Mucosa of descending colon (tissue), 3 donors: ENCODE measurements around the gene VWA1. TPM values are rescaled to one million over a fixed set of nuclear protein-coding genes. Genes with fewer than 3 reads are reported as not detected.
A peak's percentile ranks its signal among the peaks of the same experiment; 100 is the strongest.

Source experiments
- ATAC-seq: fragments of 200-7000 bp; cut with Tn5 transposase; one replicate; pipeline ENCODE4 v1.9.1; 2020; ENCODE audit warnings: mild to moderate bottlenecking, moderate library complexity
- DNase-seq, 3 donors: peaks; one replicate each; pipeline ENCODE4 v3.0.0-alpha.2; 2020
- H3K36me3 ChIP-seq: fragments of 200-600 bp; one replicate; pipeline ENCODE4 v1.8.0; 2021; ENCODE audit warnings: low read depth, mild to moderate bottlenecking
- H3K4me1 ChIP-seq: fragments of 200-600 bp; one replicate; pipeline ENCODE4 v1.8.0; 2021; ENCODE audit warnings: low read depth, mild to moderate bottlenecking
- H3K4me3 ChIP-seq: fragments of 200-600 bp; one replicate; pipeline ENCODE4 v1.8.0; 2021; ENCODE audit warnings: mild to moderate bottlenecking
- H3K9me3 ChIP-seq: fragments of 200-600 bp; one replicate; pipeline ENCODE4 v1.8.0; 2021; ENCODE audit warnings: mild to moderate bottlenecking
- intact Hi-C, 2 donors: fragments of 100-400 bp; cut with DNase I in 1 of 2; cut with micrococcal nuclease in 1 of 2; formaldehyde crosslinking; loops; one replicate each; pipeline versions ENCODE4 v1.11.0 to v1.11.1; 2022; cut with DNase I, micrococcal nuclease
- total RNA-seq, 3 donors: library from RNA; stranded (reverse); fragmentation: NEBNext Ultra II Directional in 2 of 3; extraction: Animal tissue kit (Norgen Biotek cat#: 25700) in 2 of 3; gene quantifications; one replicate each; pipeline versions ENCODE4 v1.2.1 to v1.2.4, GENCODE V29; 2021 to 2023
- TF ChIP-seq, protein P1 (sequence below): fragments of 200-600 bp; IDR thresholded peaks from one replicate; pipeline ENCODE4 v1.8.0; 2022; ENCODE audit warnings: antibody characterized with exemption, mild to moderate bottlenecking
- donor health status: DM: no; HTN: no; CAD: no; lungs with moderate emphysema.
- donor health status: DM: no; HTN: no; CAD: no.
- donor health status: DM: no; HTN: yes; CAD: no.

VWA1 gene
- total RNA-seq, 3 donors from 2014 or later = 38.5 to 89.4 (median 74.3) TPM

DNA sequence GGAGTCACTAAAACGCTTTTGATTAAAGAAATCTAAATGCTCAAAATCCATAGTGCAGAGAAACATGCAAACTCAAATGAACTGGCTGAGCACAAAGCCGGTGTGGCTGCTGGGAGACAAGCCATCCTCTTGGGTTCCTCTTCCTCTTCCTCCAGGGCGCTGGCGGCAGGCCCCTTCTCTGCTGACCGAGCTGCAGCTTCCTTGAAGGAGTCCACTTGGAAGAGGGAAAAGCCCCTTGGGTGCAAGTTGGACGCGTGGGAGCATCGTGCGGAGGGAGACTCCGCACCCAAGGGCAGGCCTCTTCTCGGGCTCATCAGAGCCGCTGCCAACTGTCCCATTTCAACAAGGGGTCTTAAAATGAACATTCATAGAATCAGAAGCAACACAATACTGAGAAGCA, 44.3 kb upstream of the VWA1 start:
- peak in 1 of 3 donors; percentile 11 for DNase-seq

DNA sequence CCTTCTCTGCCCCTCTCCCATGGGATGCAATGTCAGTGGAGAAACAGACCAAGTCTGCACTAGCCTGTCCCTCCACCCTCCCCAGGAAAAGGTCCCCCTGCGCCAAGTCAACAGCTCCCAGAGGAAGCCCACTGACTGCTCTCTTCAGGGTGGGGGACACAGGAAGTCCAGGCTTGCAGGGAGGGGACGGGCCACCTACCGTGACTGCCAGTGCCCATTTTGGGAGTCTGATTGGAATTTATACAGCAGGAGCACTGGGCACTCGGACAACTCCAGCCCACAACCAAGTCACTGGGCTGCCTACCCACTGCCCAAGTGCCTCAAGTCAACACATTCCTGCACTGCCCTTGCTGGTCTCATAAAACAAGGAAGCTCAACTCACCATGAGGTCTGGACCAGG, 42.5 kb upstream of the VWA1 start:
- Histone ChIP-seq H3K36me3 (peaks cover 31% of the 10 kb centered on the region), H3K9me3 (no peaks in the 10 kb centered on the region), H3K4me1 (peaks cover 8% of the 10 kb centered on the region), H3K4me3 (no peak overlapping the region)
- DNase-seq (no peak), ATAC-seq (no peak)
- TF ChIP-seq, protein P1, sequence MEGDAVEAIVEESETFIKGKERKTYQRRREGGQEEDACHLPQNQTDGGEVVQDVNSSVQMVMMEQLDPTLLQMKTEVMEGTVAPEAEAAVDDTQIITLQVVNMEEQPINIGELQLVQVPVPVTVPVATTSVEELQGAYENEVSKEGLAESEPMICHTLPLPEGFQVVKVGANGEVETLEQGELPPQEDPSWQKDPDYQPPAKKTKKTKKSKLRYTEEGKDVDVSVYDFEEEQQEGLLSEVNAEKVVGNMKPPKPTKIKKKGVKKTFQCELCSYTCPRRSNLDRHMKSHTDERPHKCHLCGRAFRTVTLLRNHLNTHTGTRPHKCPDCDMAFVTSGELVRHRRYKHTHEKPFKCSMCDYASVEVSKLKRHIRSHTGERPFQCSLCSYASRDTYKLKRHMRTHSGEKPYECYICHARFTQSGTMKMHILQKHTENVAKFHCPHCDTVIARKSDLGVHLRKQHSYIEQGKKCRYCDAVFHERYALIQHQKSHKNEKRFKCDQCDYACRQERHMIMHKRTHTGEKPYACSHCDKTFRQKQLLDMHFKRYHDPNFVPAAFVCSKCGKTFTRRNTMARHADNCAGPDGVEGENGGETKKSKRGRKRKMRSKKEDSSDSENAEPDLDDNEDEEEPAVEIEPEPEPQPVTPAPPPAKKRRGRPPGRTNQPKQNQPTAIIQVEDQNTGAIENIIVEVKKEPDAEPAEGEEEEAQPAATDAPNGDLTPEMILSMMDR = no peak
- intact Hi-C loops = no loop called here

More for the DNA sequence above, 44.3 kb upstream of the VWA1 start:
- Histone ChIP-seq H3K4me3 (no peak overlapping the region), H3K9me3 (no peaks in the 10 kb centered on the region), H3K4me1 (no peaks in the 10 kb centered on the region), H3K36me3 (peaks cover 48% of the 10 kb centered on the region)
- TF ChIP-seq, protein P1 = no peak
- no peak for ATAC-seq
- intact Hi-C loops = no loop called here

DNA sequence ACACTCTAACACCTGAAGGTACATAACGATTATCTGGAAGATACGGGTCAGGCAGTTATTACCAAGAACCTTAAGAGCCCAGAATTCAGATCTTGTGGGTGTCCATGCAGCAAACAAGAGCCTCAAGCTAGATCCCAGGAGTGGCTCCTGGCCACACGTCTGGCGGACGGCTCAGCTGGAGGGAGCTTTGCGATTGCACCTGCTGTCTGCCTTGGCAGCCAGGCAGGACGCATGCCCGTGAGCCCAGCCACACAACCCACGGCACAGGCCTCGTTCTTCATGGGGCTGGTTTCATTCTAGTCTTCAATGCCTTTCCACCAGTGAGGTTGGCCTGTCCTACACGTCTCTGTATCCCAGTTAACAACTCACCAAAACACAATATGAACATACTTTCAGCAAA, 42.1 kb upstream of the VWA1 start:
- TF ChIP-seq, protein P1 = no peak
- H3K4me1 ChIP-seq = peaks cover 9% of the 10 kb centered on the region
- ATAC-seq (no peak), DNase-seq (no peak)
- H3K9me3 ChIP-seq = no peaks in the 10 kb centered on the region
- H3K36me3 ChIP-seq = peaks cover 27% of the 10 kb centered on the region
- no peak overlapping the region for H3K4me3 ChIP-seq
- intact Hi-C loops = no loop called here

- no peak for ATAC-seq
- H3K4me1 ChIP-seq = peaks cover 9% of the 10 kb centered on the region
Observed at GRCh38 chr1:1394116-1394515, 41.4 kb upstream of the VWA1 start.

DNA sequence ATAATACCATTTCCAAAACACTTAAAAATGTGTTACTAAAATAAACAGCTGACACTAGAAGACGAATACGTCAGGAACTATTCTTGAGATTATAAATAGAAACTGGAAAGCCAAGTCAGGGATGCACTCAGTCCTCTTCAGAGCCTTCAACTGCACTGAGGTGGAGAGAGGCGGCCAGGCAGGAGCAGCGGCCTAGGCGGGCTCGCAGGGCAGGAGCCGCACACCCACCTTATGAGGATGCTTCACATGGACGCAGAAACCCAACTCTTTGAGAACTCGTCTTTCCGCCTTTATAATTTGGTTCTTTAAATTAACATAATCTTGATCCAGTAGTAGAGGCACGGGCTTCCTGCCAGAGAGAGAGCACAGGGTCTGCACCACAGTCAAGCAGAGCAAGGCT, 40.3 kb upstream of the VWA1 start:
- Histone ChIP-seq H3K4me1 (peaks cover 11% of the 10 kb centered on the region), H3K4me3 (no peak overlapping the region), H3K9me3 (no peaks in the 10 kb centered on the region), H3K36me3 (peaks cover 21% of the 10 kb centered on the region)
- intact Hi-C loops = no loop called here
- DNase-seq = no peak
- TF ChIP-seq, protein P1 = no peak
- no peak for ATAC-seq

More at GRCh38 chr1:1394116-1394515, 41.4 kb upstream of the VWA1 start:
- Histone ChIP-seq H3K4me3 (no peak overlapping the region), H3K9me3 (no peaks in the 10 kb centered on the region), H3K36me3 (peaks cover 26% of the 10 kb centered on the region)
- TF ChIP-seq, protein P1 = no peak
- intact Hi-C loops = no loop called here
- DNase-seq = no peak
